ENCODE results near the gene PCDH15.

The PCDH15 gene

DNA sequence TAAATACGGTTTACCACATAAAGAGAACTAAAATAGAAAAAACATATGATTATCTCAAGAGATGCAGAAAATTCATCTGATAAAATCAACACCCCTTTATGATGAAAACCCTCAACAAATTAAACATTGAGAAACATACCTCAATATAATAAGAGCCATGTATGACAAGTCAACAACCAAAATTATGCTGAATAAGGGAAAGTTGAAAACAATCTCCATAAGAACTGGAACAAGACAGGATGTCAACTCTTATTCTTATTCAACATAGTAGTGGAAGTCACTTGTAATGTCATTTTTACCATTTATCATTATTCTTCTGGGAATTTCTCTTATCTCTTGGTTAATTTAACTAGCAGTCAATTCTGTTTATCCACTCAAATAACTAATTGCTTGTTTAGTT lies 79.0 kb downstream of the PCDH15 start:
- no peak for DNase-seq
- in situ Hi-C loops (cut with HindIII; ENCODE audit: low pct_ligation_motif_present, low pct_unique_long_range_greater_than_20kb, low sequenced_read_pairs): no loop called here

DNA sequence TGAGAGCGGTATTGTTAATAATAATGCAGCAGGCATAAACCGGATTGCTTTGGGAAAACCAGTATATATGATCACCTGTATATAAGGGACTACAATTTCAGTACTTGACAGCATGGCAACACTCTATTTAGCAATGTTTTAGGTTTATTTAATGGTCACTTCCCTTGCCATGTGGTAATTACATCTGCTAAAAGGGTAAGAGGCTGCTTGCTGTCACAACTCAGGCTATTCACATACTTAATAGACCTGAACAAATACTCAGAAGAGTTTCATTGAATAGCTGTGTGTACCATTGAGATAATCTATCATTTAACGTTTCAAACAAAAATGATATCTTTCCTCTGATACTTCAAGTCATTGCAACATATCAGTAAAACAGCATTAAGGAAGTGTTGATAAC lies 90.1 kb downstream of the PCDH15 start:
- no peak for DNase-seq
- in situ Hi-C loops (cut with HindIII; ENCODE audit: low pct_ligation_motif_present, low pct_unique_long_range_greater_than_20kb, low sequenced_read_pairs): no loop called here

DNA sequence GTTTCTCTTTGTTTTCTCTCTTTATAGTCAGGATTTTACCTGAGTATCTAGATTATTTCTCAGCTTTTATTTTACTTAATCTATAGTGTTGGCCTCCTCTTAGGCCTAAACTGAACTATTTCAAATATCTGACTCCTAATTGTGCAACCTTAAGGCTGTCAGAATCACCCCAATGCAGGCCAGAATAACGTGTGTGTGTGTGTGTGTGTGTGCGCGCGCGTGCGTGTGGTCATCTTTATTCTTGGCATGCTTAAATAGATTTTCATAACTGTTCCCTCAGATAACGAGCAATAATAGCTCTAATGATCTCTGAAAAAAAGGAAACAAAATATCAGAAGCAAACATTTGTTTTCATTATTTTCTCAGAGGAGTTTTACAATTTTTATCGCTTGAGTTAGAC lies 92.4 kb downstream of the PCDH15 start:
- in situ Hi-C loops (cut with HindIII; ENCODE audit: low pct_ligation_motif_present, low pct_unique_long_range_greater_than_20kb, low sequenced_read_pairs): no loop called here
- DNase-seq: no peak

DNA sequence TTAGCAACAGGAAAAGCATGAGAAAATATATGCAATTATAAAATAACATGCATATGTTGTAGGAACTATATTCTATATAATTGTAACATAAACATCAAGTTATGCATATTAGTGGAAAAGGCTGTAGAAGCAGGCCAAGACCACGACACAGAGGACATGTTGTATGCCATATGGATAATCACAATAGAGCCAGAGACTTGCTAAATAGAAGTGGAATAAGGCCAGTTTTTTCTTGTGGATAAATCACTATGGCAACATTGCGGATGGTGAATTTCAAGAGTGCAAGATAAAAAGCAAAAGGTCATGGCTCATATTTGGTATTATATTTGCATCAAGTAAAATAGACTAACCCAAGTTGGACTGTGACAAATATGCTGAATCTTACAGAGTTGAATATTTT lies 93.0 kb downstream of the PCDH15 start:
- in situ Hi-C loops (cut with HindIII; ENCODE audit: low pct_ligation_motif_present, low pct_unique_long_range_greater_than_20kb, low sequenced_read_pairs): no loop called here
- no peak for DNase-seq

DNA sequence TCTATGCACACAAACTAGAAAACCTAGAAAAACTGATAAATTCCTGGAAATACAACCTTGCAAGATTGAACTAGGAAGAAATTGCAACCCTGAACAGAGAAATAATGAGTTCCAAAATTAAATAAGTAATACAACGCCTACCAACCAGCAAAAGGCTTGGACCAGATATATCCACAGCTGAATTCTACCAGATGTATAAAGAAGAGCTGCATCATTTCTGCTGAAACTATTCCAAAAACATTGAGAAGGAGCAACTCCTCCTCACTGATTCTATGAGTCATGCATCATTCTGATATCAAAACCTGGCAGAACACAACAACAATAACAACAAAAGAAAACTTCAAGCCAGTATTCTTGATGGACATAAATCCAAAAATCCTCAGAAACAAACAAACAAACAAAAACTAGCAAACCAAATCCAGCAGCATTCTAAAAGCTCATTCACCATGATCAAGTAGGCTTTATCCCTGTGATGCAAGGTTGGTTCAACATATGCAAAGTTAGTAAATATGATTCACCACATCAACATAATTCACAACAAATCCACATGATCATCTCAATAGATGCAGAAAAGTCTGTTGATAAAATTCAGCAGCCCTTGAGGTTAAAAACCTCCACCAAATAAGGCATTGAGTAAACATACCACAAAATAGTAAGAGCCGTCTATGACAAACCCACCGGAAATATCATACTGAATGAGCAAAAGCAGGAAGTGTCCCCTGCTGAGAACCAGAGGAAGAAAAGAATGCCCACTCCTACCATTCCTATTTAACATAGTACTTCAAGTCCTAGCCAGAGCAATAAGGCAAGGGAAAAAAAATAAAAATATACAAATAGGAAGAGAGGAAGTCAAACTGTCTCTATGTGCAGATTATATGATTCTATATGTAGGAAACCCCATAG lies 98.2 kb downstream of the PCDH15 start:
- in situ Hi-C loops (cut with HindIII; ENCODE audit: low pct_ligation_motif_present, low pct_unique_long_range_greater_than_20kb, low sequenced_read_pairs): no loop called here
- DNase-seq: no peak

DNA sequence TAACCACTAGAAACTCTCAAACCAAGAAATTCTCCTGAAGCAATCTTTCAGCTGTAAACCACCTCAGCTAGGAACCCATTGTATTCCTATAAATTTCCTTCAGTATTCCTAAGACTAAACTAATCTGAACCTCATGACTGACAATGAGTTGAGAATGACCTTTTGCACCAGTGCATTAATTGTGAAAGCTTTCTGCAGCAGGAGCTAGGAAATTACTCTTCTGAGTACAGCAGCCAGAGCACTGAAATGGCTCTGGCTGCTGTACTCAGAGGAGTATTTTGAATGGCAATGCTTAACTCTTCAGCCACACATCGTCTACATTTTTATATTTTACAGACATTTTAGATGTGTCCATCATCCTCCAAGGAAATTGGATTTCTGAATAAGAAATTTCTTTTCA lies 109.7 kb downstream of the PCDH15 start:
- in situ Hi-C loops (cut with HindIII; ENCODE audit: low pct_ligation_motif_present, low pct_unique_long_range_greater_than_20kb, low sequenced_read_pairs): no loop called here
- no peak for DNase-seq

DNA sequence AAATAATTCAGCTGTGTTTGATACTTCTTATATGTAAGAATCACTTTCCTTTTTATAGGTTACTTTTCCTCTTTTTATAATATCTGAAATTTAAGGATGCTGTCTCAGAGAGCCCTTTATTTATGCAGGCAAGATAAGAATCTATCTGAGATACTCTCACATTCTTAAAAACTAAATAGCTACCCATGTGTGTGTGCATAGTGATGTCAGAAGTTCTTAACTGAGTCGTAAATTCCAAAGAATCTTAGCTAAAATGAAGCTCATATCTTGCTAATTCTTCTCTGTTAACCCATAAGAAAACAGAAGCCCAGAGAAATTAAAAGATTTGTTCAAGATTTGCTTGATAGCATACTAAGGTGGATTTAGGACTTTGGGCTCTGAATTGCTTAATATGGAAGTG lies 118.5 kb downstream of the PCDH15 start:
- DNase-seq: no peak
- in situ Hi-C loops (cut with HindIII; ENCODE audit: low pct_ligation_motif_present, low pct_unique_long_range_greater_than_20kb, low sequenced_read_pairs): no loop called here

DNA sequence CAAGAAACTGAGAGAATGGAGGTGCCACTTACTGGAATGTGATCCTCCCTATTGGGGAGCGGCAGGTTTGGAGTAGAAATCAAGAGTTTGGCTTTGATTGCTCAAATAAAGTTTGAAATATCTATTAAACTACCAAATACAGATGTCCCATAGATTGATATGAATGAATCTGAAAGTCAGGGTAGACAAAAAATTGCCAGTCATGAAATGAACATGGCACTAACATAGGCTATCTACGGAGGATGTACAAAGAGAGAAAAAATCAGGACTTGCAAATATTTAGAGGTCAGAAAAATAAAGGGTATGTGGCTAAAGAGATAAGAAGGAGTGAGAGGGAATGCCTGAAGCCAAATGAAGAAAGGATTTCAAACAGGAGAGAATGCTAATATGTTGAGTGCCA lies 119.9 kb downstream of the PCDH15 start:
- in situ Hi-C loops (cut with HindIII; ENCODE audit: low pct_ligation_motif_present, low pct_unique_long_range_greater_than_20kb, low sequenced_read_pairs): no loop called here
- DNase-seq: no peak

DNA sequence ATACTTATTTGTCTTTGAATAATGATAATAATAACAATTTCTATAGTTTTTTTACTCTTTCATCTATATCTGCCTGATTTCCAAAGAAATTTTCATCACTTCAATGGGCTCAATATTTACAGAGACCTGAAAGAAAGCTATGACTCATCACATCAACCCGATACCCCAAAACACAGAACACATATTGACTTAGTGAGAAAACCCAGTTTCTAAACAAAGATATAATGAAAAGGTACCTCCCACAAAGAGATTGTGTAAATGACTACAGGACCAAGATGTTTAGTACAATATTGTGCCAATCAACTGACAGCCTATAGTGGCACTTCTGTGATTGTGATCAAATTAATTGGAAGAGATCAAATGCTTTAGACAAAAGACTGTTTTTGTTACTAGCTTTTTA lies 133.9 kb downstream of the PCDH15 start:
- no peak for DNase-seq
- in situ Hi-C loops (cut with HindIII; ENCODE audit: low pct_ligation_motif_present, low pct_unique_long_range_greater_than_20kb, low sequenced_read_pairs): no loop called here

DNA sequence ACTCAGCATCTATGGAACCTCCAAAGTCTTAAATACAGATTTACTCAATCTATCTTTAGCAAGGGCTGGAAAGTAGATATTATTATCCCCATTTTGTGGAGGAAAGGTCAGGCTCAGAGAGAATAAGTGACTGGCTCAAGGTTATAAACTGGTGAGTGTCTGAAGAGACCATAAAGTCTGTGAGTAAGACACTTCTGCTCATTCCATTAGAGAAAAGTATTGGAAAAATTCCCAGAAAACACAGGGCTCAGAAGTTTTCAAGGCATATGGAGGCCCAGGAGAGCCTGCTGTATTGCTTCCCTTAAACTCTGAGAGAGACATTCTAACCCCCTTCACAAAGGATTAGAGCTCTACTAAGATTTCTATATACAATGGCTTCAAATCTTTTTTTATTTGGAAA lies 134.8 kb downstream of the PCDH15 start:
- no peak for DNase-seq
- in situ Hi-C loops (cut with HindIII; ENCODE audit: low pct_ligation_motif_present, low pct_unique_long_range_greater_than_20kb, low sequenced_read_pairs): no loop called here

DNA sequence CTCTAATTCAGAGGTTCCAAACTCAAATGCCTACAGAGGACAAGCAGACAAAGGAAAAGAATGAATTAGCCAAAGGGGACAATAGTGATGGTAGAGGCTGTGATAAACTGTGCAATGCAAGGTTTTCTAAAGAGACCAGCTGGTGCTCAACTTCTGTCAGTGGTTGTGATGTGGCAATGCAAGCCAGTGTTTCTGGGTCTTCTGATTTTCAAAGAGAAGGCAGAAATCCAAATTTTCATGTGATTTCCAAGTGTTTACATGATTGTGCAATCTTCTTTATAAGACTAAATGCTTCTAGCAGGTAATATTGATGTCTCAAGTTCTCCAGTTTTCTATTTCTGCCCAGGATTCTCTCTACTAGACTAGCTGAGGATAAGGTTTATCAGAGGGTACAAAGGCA lies 135.9 kb downstream of the PCDH15 start:
- no peak for DNase-seq
- in situ Hi-C loops (cut with HindIII; ENCODE audit: low pct_ligation_motif_present, low pct_unique_long_range_greater_than_20kb, low sequenced_read_pairs): no loop called here

DNA sequence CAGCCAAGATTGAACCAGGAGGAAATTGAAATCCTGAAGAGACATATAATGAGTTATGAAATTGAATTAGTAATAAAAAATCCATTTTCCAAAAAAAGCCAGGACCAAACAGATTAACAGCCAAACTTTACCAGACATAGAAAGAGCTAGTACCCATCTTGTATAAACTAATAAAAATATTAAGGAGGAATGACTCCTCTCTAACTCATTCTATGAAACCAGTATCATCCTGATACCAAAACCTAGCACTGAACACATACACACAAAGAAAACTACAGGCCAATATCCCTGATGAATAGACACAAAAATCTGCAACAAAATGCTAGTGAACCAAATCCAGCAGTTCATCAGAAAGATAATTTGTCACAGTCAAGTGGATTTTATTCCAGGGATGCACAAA lies 140.6 kb downstream of the PCDH15 start:
- in situ Hi-C loops (cut with HindIII; ENCODE audit: low pct_ligation_motif_present, low pct_unique_long_range_greater_than_20kb, low sequenced_read_pairs): no loop called here
- no peak for DNase-seq

DNA sequence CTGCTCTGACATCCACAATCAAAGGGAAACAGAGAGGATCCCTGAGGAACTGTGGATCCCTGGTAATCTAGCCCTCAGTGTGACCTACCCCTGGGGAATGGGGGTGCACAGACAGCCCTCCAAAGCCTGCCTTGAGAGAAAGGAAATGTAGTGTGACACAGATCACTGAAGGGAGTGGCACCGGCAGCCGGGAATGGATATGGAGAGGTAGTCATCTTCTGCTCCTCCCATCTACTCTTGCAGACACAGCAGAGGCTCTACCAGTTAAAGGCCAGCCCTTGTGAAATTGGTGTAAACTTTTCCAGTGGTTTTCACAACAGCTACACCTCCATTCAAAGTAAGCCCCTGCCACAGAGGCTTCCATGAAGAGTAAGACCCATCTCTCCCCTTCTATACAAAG lies 144.4 kb downstream of the PCDH15 start:
- no peak for DNase-seq
- in situ Hi-C loops (cut with HindIII; ENCODE audit: low pct_ligation_motif_present, low pct_unique_long_range_greater_than_20kb, low sequenced_read_pairs): no loop called here

DNA sequence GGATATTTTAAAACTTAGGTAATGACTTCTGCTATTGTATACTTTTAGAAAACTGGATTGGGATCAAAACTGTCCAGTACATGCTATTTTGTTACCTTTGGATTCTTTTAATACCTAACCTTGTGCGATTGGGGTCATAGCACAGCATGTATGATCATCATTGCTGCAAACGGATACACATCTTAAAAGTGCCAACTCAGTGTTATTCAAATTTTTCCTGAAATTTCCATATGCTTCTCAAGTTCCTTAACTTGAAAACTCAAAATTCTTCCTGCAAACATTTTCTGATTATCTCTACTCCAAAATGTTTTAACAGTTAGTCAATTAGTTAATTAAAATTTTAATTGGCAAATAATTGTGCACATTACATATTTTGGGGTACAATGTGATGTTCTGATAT lies 147.5 kb downstream of the PCDH15 start:
- in situ Hi-C loops (cut with HindIII; ENCODE audit: low pct_ligation_motif_present, low pct_unique_long_range_greater_than_20kb, low sequenced_read_pairs): no loop called here
- DNase-seq: no peak

DNA sequence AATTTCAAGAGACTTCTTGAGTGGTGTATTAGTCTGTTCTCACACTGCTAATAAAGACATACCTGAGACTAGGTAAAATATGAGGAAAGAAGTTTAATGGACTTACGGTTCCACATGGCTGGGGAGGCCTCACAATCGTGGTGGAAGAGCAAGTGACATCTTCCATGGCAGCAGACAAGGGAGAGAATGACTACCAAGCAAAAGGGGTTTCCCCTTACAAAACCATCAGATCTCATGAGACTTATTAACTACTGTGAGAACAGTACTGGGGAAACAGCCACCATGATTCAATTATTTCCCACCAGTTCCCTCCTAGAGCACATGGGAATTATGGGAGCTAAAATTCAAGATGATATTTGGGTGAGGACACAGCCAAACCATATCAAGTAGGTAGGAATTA lies 150.5 kb downstream of the PCDH15 start:
- in situ Hi-C loops (cut with HindIII; ENCODE audit: low pct_ligation_motif_present, low pct_unique_long_range_greater_than_20kb, low sequenced_read_pairs): no loop called here

DNA sequence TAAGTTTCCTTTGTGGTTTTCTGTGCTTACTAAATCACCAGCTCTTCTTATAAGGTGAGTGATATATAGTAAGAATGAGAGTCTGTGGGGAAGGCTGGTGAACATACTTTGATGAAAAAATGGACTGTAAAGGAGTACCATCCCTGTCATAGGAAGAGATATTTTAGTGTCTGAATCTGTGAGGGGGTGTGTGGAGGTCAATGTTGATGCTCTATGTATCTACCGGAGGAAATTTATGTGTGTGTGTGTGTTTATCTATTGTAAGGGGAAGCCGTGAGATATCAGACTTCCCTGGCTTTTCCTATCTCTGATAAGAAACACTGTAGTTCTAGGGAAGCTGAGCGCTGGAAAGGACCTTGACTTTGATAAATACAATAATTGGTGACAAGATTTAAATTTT lies 179.0 kb downstream of the PCDH15 start:
- in situ Hi-C loops (cut with HindIII; ENCODE audit: low pct_ligation_motif_present, low pct_unique_long_range_greater_than_20kb, low sequenced_read_pairs): no loop called here

More for the DNA sequence above, 150.5 kb downstream of the PCDH15 start:
- no peak for DNase-seq

DNA sequence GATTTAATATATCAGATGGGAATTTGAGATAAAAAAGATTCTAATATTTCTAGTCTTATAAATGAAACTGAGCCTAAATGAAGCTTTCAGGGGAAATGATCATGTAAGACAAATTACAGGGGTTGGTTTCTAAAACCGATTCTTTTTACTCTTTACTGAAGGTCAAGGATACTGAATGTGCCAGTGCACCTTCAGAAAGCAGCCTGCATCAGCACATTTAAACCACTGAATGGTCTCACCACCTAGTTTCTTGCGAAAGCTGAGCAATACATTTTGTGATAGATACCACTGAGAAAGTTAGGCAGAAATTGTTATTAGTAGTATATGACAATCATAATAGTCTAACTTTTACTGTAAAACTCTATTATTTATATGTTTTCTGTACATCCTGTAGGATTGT lies 180.7 kb downstream of the PCDH15 start:
- no peak for DNase-seq
- in situ Hi-C loops (cut with HindIII; ENCODE audit: low pct_ligation_motif_present, low pct_unique_long_range_greater_than_20kb, low sequenced_read_pairs): no loop called here

More for the DNA sequence above, 179.0 kb downstream of the PCDH15 start:
- no peak for DNase-seq

DNA sequence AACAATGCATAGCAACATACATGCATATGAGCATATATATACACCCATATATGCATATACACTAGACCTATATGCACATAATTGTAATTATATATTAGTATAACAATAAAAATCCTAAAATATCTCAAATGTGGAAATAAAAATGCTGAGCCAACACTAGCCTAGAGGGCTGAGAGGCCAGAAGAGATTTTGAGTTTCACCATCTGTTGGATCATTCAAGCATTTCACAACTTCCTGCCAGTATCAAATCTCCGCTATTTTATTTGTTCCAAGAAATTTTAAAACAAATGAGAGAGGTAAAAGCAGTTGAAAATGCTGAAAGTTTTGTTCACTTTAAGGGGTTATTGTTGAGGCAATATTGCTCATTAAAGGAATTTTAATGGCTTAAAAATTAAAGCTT lies 187.0 kb downstream of the PCDH15 start:
- in situ Hi-C loops (cut with HindIII; ENCODE audit: low pct_ligation_motif_present, low pct_unique_long_range_greater_than_20kb, low sequenced_read_pairs): no loop called here
- DNase-seq: no peak

DNA sequence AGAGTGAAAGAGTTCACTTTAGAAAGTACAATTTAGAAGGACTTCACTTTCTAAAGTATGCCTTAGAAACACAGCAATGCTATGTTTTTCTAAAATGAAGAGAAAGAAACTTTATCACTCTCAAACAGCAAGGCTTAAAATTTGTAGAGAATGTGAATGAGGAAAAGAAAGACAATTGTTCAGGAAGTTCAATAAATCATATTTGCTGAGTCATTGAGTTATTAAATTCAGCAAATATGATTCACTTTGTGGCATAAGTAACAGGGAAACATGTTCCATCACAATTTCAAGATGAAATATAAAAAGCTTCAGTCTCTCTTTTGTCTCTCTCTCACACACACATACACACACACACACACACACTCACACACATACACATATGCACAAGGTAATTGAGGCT lies 187.9 kb downstream of the PCDH15 start:
- in situ Hi-C loops (cut with HindIII; ENCODE audit: low pct_ligation_motif_present, low pct_unique_long_range_greater_than_20kb, low sequenced_read_pairs): no loop called here
- DNase-seq: no peak

DNA sequence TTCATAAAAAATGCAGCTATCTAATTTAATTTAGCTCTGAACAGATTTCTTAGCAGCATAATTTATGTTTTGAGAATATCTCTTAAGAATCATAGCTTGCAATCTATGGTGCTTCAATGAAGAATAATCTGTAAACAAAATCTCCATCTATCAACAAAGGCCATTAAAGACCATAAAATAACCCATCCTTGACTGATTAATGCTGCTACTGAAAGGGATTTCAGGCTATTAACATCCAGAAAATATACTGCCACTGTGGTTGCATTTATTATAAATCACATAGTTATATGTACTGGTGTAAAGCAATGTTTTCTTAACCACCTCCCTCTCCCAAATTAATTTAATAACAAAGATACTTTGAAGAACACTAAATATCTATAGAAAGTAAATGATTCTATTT lies 191.6 kb downstream of the PCDH15 start:
- in situ Hi-C loops (cut with HindIII; ENCODE audit: low pct_ligation_motif_present, low pct_unique_long_range_greater_than_20kb, low sequenced_read_pairs): no loop called here
- no peak for DNase-seq

DNA sequence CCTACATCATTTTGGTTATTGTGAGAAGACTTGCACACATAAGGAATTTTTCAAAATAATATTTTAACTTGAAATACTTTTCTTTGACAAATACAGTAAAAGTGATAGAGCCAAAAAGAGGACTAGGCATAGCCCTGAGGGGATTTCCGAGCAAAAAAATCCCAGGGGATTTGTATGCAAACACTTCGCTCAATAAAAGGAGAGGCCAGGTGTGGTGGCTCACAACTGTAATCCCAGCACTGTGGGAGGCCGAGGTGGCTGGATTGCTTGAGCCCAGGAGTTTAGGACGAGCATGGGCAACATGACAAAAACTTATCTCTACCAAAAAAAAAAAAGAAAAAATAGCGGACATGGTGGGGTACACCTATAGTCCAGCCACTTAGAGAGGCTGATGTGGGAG lies 193.0 kb downstream of the PCDH15 start:
- DNase-seq: no peak
- in situ Hi-C loops (cut with HindIII; ENCODE audit: low pct_ligation_motif_present, low pct_unique_long_range_greater_than_20kb, low sequenced_read_pairs): no loop called here
